Measurements from ENCODE around the gene GALNTL6.

The GALNTL6 gene

GRCh38 chr4:172865103-172865502 is 1051.9 kb downstream of the GALNTL6 start:
- H3K4me3 ChIP-seq (ENCODE audit: low read depth, low read length), result no peak overlapping the region
- no peak for DNase-seq (ENCODE audit: low read depth)
- TF ChIP-seq, protein P1, sequence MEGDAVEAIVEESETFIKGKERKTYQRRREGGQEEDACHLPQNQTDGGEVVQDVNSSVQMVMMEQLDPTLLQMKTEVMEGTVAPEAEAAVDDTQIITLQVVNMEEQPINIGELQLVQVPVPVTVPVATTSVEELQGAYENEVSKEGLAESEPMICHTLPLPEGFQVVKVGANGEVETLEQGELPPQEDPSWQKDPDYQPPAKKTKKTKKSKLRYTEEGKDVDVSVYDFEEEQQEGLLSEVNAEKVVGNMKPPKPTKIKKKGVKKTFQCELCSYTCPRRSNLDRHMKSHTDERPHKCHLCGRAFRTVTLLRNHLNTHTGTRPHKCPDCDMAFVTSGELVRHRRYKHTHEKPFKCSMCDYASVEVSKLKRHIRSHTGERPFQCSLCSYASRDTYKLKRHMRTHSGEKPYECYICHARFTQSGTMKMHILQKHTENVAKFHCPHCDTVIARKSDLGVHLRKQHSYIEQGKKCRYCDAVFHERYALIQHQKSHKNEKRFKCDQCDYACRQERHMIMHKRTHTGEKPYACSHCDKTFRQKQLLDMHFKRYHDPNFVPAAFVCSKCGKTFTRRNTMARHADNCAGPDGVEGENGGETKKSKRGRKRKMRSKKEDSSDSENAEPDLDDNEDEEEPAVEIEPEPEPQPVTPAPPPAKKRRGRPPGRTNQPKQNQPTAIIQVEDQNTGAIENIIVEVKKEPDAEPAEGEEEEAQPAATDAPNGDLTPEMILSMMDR (conservative IDR thresholded peaks at IDR 0.05; ENCODE audit: low read depth, low read length), result no peak

DNA sequence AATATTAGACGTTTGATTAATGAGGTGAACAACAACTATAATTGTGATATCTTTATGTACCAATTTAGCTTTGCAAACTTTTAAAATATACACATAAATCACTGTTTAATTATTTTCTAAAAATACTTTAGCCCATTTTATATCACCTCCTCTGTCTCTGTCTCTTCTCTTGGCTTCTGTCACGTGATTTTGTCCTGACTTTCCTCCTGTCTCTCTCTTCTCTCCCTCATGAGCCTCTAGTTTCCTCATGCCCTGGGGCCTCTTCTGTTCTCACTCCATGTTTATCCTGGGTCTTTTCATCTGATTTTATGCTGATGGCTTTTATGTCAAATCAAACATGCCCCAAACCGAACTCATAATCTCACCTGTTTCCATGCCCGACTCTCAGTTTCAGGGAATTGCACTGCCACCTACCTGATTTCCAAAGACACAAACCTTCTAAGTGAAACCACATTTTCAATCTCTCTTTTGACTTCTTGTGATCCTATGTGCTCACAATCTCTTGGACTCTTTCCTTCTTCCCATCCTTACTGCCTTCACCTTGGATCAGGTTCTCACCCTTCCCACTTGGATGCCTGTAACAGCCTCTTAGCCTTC is 1052.4 kb downstream of the GALNTL6 start:
- H3K4me3 ChIP-seq (ENCODE audit: low read depth, low read length), result no peak overlapping the region
- TF ChIP-seq, protein P1 (conservative IDR thresholded peaks at IDR 0.05; ENCODE audit: low read depth, low read length), result no peak
- DNase-seq (ENCODE audit: low read depth), result no peak

DNA sequence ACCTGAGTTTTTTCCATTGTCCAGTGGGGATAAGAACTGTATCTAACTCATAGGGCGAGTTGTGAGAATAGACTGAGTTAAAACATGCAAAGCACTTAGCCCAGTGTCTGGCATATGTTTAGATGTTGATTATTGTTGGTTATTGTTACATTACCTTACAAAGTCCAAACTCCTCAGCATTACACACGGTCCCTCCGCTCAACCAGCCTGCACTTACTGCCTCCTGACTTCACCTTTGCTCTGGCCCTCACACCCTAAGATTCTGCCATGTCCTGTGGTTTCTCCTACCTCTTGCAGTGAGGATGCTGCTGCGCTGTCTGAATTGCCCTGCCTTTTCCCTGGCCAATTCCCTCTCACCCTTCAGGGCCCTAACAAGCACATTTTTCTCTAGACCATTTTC is 1053.2 kb downstream of the GALNTL6 start:
- TF ChIP-seq, protein P1 (conservative IDR thresholded peaks at IDR 0.05; ENCODE audit: low read depth, low read length), result no peak
- H3K4me3 ChIP-seq (ENCODE audit: low read depth, low read length), result no peak overlapping the region
- DNase-seq (ENCODE audit: low read depth), result no peak

DNA sequence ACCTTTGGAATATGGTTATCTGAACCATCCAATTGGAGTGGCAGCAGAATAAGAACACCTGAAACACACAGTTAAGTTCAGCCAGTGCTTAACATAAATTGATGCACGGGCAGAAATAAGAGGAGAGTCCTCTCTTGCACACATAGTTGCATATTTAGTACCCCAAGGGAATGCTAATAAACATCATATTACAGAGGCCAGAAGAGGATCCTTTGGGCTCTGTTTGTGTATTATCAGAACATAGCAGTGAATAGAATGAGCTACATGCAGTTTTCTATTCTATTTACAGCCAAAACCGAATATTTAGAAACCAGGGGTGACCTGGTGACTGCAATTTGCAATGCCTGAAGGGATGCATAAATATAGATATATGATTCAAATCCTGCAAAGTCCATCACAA is 1054.6 kb downstream of the GALNTL6 start:
- no peak overlapping the region for H3K4me3 ChIP-seq (ENCODE audit: low read depth, low read length)
- TF ChIP-seq, protein P1 (conservative IDR thresholded peaks at IDR 0.05; ENCODE audit: low read depth, low read length), result no peak
- no peak for DNase-seq (ENCODE audit: low read depth)

DNA sequence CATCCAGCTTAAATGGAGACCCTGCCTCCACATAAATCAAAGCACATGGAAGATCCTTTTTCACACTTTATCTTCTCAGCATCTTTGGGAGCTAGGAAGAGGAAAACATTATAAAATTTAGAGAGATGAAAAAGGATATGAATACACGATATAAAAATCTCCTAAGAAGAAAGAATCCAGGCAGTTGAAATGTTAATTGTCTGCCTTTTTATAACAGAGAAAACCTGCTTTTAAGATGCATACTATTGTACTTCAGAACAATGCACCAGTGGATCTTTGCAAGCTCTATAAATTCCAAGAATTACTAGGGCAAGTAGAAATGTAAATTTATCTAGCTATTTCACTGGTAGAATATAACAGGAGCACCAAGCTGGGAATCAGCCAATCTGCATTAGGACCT is 1055.1 kb downstream of the GALNTL6 start:
- no peak overlapping the region for H3K4me3 ChIP-seq (ENCODE audit: low read depth, low read length)
- no peak for DNase-seq (ENCODE audit: low read depth)
- TF ChIP-seq, protein P1 (conservative IDR thresholded peaks at IDR 0.05; ENCODE audit: low read depth, low read length), result no peak

DNA sequence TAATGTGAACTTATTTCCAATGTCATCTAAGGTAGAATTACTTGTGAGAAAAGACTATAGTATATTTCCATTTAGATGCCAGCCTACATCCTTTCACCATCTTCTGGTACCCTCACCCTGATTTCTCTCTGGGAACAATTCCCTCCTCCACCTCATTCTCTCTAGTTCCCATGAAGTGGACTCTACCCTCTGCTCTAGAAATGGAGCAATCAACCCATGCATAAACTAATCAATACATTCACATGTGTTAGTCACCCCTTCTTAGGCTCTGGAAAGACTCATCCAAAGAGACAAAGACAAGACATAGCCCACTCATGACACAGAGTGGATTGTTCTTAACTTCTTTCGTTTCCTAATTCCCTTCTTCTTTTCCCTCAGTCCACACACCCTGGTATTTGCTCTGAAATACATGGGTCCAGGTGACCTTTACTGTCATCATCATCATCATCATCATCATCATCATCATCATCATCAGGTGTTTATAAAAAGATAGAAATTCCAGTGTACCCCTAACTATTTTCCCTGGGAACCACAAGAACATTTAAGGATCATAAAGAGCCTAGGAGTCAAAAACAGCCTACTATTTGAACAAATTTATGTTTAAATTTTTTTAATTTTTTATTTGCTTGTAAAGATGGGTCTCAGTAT is 1056.5 kb downstream of the GALNTL6 start:
- DNase-seq (ENCODE audit: low read depth), result no peak
- H3K4me3 ChIP-seq (ENCODE audit: low read depth, low read length), result no peak overlapping the region
- TF ChIP-seq, protein P1 (conservative IDR thresholded peaks at IDR 0.05; ENCODE audit: low read depth, low read length), result no peak

DNA sequence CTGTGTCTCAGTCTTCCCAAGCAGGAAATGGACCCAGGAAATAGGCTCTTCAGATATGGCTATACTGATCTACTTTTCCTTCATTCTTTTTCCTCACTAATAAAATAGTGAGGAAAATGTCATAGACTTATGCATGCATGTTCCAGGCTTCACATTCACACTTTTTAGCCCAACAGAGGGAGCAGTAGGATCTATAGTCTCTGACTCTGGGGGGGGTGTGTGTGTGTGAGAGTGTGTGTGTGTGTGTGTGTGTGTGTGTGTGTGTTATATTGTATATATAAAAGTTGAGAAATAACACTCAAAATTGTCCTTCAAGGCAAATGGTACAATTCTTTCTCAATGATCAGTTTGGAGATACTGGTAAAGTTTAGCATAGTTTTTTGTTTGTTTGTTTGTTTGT is 1058.2 kb downstream of the GALNTL6 start:
- H3K4me3 ChIP-seq (ENCODE audit: low read depth, low read length), result no peak overlapping the region
- TF ChIP-seq, protein P1 (conservative IDR thresholded peaks at IDR 0.05; ENCODE audit: low read depth, low read length), result peak; percentile 21
- DNase-seq (ENCODE audit: low read depth), result peak; percentile 25
